GM12878 (cell line): Measurements from ENCODE around the gene ADAMTS14. TPM values are rescaled to one million over a fixed set of nuclear protein-coding genes. Genes with fewer than 3 reads are reported as not detected.
"Not testable (repeated sequence)": the region's sequence is repeated elsewhere in the genome, so short reads cannot be mapped to it uniquely, and the experiment has no call there.

Experiments
- ATAC-seq: fragments of 200-7000 bp; cut with Tn5 transposase; 3 replicates; pipeline ENCODE4 v1.9.1; 2020; ENCODE audit warnings: mild to moderate bottlenecking, moderate library complexity
- BruUV-seq: library from RNA; stranded (reverse); fragments of 400-500 nt; replicated peaks from 2 replicates; lab custom pipeline; 2021; lab: Mats Ljungman, UMichigan
- CTCF ChIA-PET: fragments of 300-600 bp; sonication (Branson Sonifier 250); formaldehyde crosslinking; extraction: SDS; loops from one replicate; lab custom pipeline; 2021; ENCODE audit warnings: inconsistent platforms; lab: Yijun Ruan, JAX
- POLR2A ChIA-PET: fragments of 350-600 bp; formaldehyde crosslinking; extraction: SDS; loops from one replicate; lab custom pipeline; 2021; ENCODE audit warnings: inconsistent platforms; lab: Charles Lee
- RAD21 ChIA-PET: fragments of 300-600 bp; sonication (Branson Sonifier 250); formaldehyde crosslinking; loops from one replicate; lab custom pipeline; 2023; ENCODE audit warnings: antibody characterized with exemption; ENCODE audit not compliant: unreplicated experiment; lab: Charles Lee
- SMC1A ChIA-PET: fragments of 300-600 bp; sonication (Branson Sonifier 250); formaldehyde crosslinking; loops from one replicate; lab custom pipeline; 2023; ENCODE audit not compliant: unreplicated experiment, uncharacterized antibody; lab: Charles Lee
- DNase-seq: peaks from one replicate; pipeline ENCODE4 v3.0.0-alpha.2; 2011; ENCODE audit warnings: low read depth, low spot score
- FAIRE-seq: peaks from 3 replicates; lab custom pipeline; 2011; peaks lifted over from hg19 to GRCh38; lab: Jason Lieb, UNC
- H2AFZ ChIP-seq: 2 replicates; pipeline ENCODE4 v1.6.0; 2011; ENCODE audit warnings: low read depth, low read length, control low read depth; ENCODE audit not compliant: control insufficient read depth
- H3K27ac ChIP-seq: 2 replicates; pipeline ENCODE4 v1.5.1; 2011; ENCODE audit warnings: control low read depth; ENCODE audit not compliant: control insufficient read depth, insufficient read depth
- H3K27me3 ChIP-seq, 2 experiments: replicated peaks in 1 of 2; 2 replicates each; pipeline versions ENCODE4 v1.6.0 to v1.6.1; 2011; ENCODE audit warnings: low read length in 1 of 2; ENCODE audit not compliant: control insufficient read depth in 2 of 2, insufficient read depth in 2 of 2
- H3K36me3 ChIP-seq, 2 experiments: 2 replicates each; pipeline ENCODE4 v1.5.1; 2011; ENCODE audit warnings: low read length in 1 of 2; ENCODE audit not compliant: control insufficient read depth in 2 of 2, insufficient read depth in 2 of 2
- H3K4me1 ChIP-seq: 2 replicates; pipeline ENCODE4 v1.6.1; 2011; ENCODE audit warnings: mild to moderate bottlenecking, low read length, moderate library complexity, mixed read lengths; ENCODE audit not compliant: control insufficient read depth, insufficient read depth
- H3K4me2 ChIP-seq: 2 replicates; pipeline ENCODE4 v1.6.0; 2011; ENCODE audit warnings: control low read depth; ENCODE audit not compliant: control insufficient read depth, insufficient read depth
- H3K4me3 ChIP-seq: fragments of 200-600 bp; sonication (generic); 2 replicates; pipeline ENCODE4 v1.5.1; 2016
- H3K79me2 ChIP-seq: 2 replicates; pipeline ENCODE4 v1.6.0; 2011; ENCODE audit warnings: low read length; ENCODE audit not compliant: control insufficient read depth, insufficient read depth
- H3K9ac ChIP-seq: 2 replicates; pipeline ENCODE4 v1.8.0; 2011; ENCODE audit warnings: low read length, control low read depth, mixed read lengths; ENCODE audit not compliant: control insufficient read depth, insufficient read depth
- H3K9me3 ChIP-seq: replicated peaks from 3 replicates; pipeline ENCODE4 v1.5.1; 2011; ENCODE audit warnings: mild to moderate bottlenecking, low read length; ENCODE audit not compliant: control insufficient read depth, insufficient read depth
- H4K20me1 ChIP-seq: 2 replicates; pipeline ENCODE4 v1.6.0; 2011; ENCODE audit not compliant: control insufficient read depth, insufficient read depth
- CUX1 ChIP-seq: IDR thresholded peaks from 2 replicates; pipeline ENCODE4 v1.6.1; 2012; ENCODE audit warnings: improper control_type of control experiment, low read depth, low read length; ENCODE audit not compliant: insufficient replicate concordance
- ZBTB4 ChIP-seq: fragments of 450-650 bp; formaldehyde crosslinking; IDR thresholded peaks from 2 replicates; pipeline ENCODE4 v1.4.0; 2022; ENCODE audit warnings: mild to moderate bottlenecking, moderate library complexity
- WGBS: methylation state at CpG from one replicate; pipeline ENCODE4 v1.1.6; 2016; ENCODE audit warnings: low lambda C conversion rate; ENCODE audit not compliant: insufficient replicate concordance, insufficient coverage; ENCODE audit errors: missing lambda C conversion rate; 5-methylcytosine and 5-hydroxymethylcytosine counted together
- in situ Hi-C: fragments of 300-500 bp; cut with MboI; formaldehyde crosslinking; loops from 9 replicates; pipeline ENCODE4 v1.14.3; 2018; ENCODE audit warnings: mixed read lengths
- intact Hi-C: fragments of 100-400 bp; cut with micrococcal nuclease; formaldehyde crosslinking; loops from one replicate; pipeline ENCODE4 v1.14.2; 2022; ENCODE audit not compliant: unreplicated experiment
- polyA plus RNA-seq, 11 experiments: library from polyadenylated mRNA; depleted of rRNA in 4 of 11; unstranded in 6 of 11; stranded (reverse) in 5 of 11; fragments of >200 nt; fragmentation: Nextera tagmentation in 4 of 11; fragmentation: Illumina TruSeq in 1 of 11; extraction: Ambion mirVana in 4 of 11; extraction: Trizol in 1 of 11; gene quantifications; 1 replicate in 1 of 11; 2 replicates in 10 of 11; pipeline versions ENCODE4 v1.2.1 to v1.2.3, GENCODE V29; 2011 to 2016; ENCODE audit warnings: inconsistent platforms in 2 of 11, missing spikeins in 2 of 11, low read depth in 1 of 11
- total RNA-seq, 4 experiments: library from RNA; depleted of rRNA in 3 of 4; stranded (reverse); fragments of >200 nt in 3 of 4; fragmentation: Illumina TruSeq in 1 of 4; extraction: Trizol in 1 of 4; gene quantifications; 2 replicates each; pipeline versions ENCODE4 v1.2.1 to v1.2.3, GENCODE V29; 2013 to 2021

The ADAMTS14 gene
- total and polyA plus RNA-seq, 10 of the 15 experiments (the other 5 are each of a cell fraction or from before 2014, with no cell fraction given) = 0.03 to 0.05 TPM; not detected in 8

GRCh38 chr10:70666960-70667798 lies 5.1 kb upstream of the ADAMTS14 start (continued):
- no peak for TF ChIP-seq CUX1
- no peak for TF ChIP-seq ZBTB4 (CRISPR knock-in tag)

- FAIRE-seq, H3K4me2 ChIP-seq, DNase-seq, CTCF ChIA-PET, SMC1A ChIA-PET, intact Hi-C loops, H2AFZ ChIP-seq, H3K9me3 ChIP-seq, RAD21 ChIA-PET, H3K4me3 ChIP-seq, H3K79me2 ChIP-seq, H3K4me1 ChIP-seq, ATAC-seq, in situ Hi-C loops, POLR2A ChIA-PET, H3K27me3 ChIP-seq, H3K9ac ChIP-seq, H3K36me3 ChIP-seq, H3K27ac ChIP-seq, H4K20me1 ChIP-seq, BruUV-seq: not testable (repeated sequence)
- 73% methylated on average over 6 of the region's 6 CpGs for WGBS
Measured at GRCh38 chr10:70667818-70668217, 4.5 kb upstream of the ADAMTS14 start.
